Fibroblast of lung (primary cell): ENCODE data around the gene ZNF804A. TPM values are rescaled to one million over a fixed set of nuclear protein-coding genes. Genes with fewer than 3 reads are reported as not detected.

Experiments
- DNase-seq, 2 donors: peaks; one replicate each; pipeline versions ENCODE4 v3.0.0 to v3.0.0-alpha.2; 2010; ENCODE audit warnings: low read depth in 2 of 2
- H2AFZ ChIP-seq: 2 replicates; pipeline ENCODE4 v1.5.1; 2012; ENCODE audit warnings: low read length, control low read depth, inconsistent platforms
- H3K27ac ChIP-seq: 2 replicates; pipeline ENCODE4 v1.5.1; 2011; ENCODE audit warnings: low read length, control low read depth; ENCODE audit not compliant: insufficient read depth
- H3K27me3 ChIP-seq: 2 replicates; pipeline ENCODE4 v1.5.1; 2011; ENCODE audit warnings: mild to moderate bottlenecking, low read length; ENCODE audit not compliant: control insufficient read depth, insufficient read depth
- H3K36me3 ChIP-seq: 2 replicates; pipeline ENCODE4 v1.5.1; 2011; ENCODE audit warnings: low read length; ENCODE audit not compliant: control insufficient read depth, insufficient read depth
- H3K4me1 ChIP-seq: 2 replicates; pipeline ENCODE4 v1.5.1; 2011; ENCODE audit warnings: low read length; ENCODE audit not compliant: control insufficient read depth, insufficient read depth; ENCODE audit errors: extremely low read depth
- H3K4me2 ChIP-seq: 2 replicates; pipeline ENCODE4 v1.5.1; 2011; ENCODE audit warnings: low read length, control low read depth; ENCODE audit not compliant: insufficient read depth; ENCODE audit errors: extremely low read depth
- H3K4me3 ChIP-seq, 4 experiments: fragments of 200-600 bp in 1 of 4; sonication (generic) in 1 of 4; replicated peaks in 1 of 4; 2 replicates each; pipeline ENCODE4 v1.5.1; 2011 to 2016; ENCODE audit warnings: low read length in 4 of 4, low read depth in 3 of 4, mild to moderate bottlenecking in 3 of 4, control low read depth in 2 of 4, inconsistent platforms in 1 of 4, mixed read lengths in 1 of 4; ENCODE audit not compliant: insufficient read depth in 1 of 4; ENCODE audit errors: control extremely low read depth in 1 of 4
- H3K79me2 ChIP-seq: 2 replicates; pipeline ENCODE4 v1.5.1; 2012; ENCODE audit warnings: mild to moderate bottlenecking, low read length, inconsistent platforms; ENCODE audit not compliant: control insufficient read depth, insufficient read depth
- H3K9ac ChIP-seq: 2 replicates; pipeline ENCODE4 v1.5.1; 2011; ENCODE audit warnings: mild to moderate bottlenecking, low read length, control low read depth; ENCODE audit not compliant: insufficient read depth
- H3K9me3 ChIP-seq: 2 replicates; pipeline ENCODE4 v1.5.1; 2012; ENCODE audit warnings: low read depth, low read length; ENCODE audit not compliant: control insufficient read depth, insufficient read depth
- H4K20me1 ChIP-seq: 2 replicates; pipeline ENCODE4 v1.5.1; 2011; ENCODE audit warnings: low read length; ENCODE audit not compliant: control insufficient read depth, insufficient read depth; ENCODE audit errors: extremely low read depth
- CTCF ChIP-seq, 2 donors: IDR thresholded peaks in 1 of 2; conservative IDR thresholded peaks in 1 of 2; 1 replicate in 1 of 2; 2 replicates in 1 of 2; pipeline ENCODE4 v1.5.1; 2011 to 2012; ENCODE audit warnings: low read length in 2 of 2, control low read depth in 1 of 2, inconsistent platforms in 1 of 2, low read depth in 1 of 2, mild to moderate bottlenecking in 1 of 2
- EZH2 ChIP-seq: IDR thresholded peaks from 2 replicates; pipeline ENCODE4 v1.5.1; 2012; ENCODE audit warnings: low read length, control low read depth, mild to moderate bottlenecking; ENCODE audit errors: missing control alignments
- polyA plus RNA-seq, 2 donors: library from polyadenylated mRNA; depleted of rRNA in 1 of 2; stranded (reverse) in 1 of 2; unstranded in 1 of 2; fragments of >200 nt; gene quantifications; 2 replicates each; pipeline ENCODE4 v1.2.1, GENCODE V29; 2011 to 2012; ENCODE audit warnings: missing spikeins in 1 of 2
- total RNA-seq: library from RNA; depleted of rRNA; stranded (reverse); fragments of >200 nt; gene quantifications from 2 replicates; pipeline ENCODE4 v1.2.1, GENCODE V29; 2014

Gene ZNF804A
- total and polyA plus RNA-seq, 2 donors (not counting 1 experiment from before 2014, with no cell fraction given): 3.0 to 6.9 TPM

- Histone ChIP-seq H3K27me3 (no peaks in the 10 kb centered on the region), H4K20me1 (no peaks in the 10 kb centered on the region), H3K9me3 (no peaks in the 10 kb centered on the region), H3K27ac (no peak overlapping the region), H3K79me2 (no peaks in the 10 kb centered on the region), H3K9ac (no peak overlapping the region), H3K4me2 (no peak overlapping the region), H2AFZ (no peak overlapping the region), H3K4me1 (no peaks in the 10 kb centered on the region), H3K36me3 (no peaks in the 10 kb centered on the region), H3K4me3 (no peak overlapping the region)
- no peak for DNase-seq
- no peak for TF ChIP-seq EZH2
- no peak for TF ChIP-seq CTCF (conservative IDR thresholded peaks at IDR 0.05 in 1 of 2, IDR thresholded peaks at IDR 0.05 in 1 of 2; ENCODE audit: low read depth in 1 of 2, low read length in 2 of 2)
Observed at GRCh38 chr2:184698476-184698875, 100.1 kb downstream of the ZNF804A start.

- no peak for DNase-seq
- H3K4me2 ChIP-seq: no peak overlapping the region
- H3K9me3 ChIP-seq: no peaks in the 10 kb centered on the region
- no peak overlapping the region for H3K4me3 ChIP-seq
- no peak overlapping the region for H3K9ac ChIP-seq
- H2AFZ ChIP-seq: no peak overlapping the region
- H4K20me1 ChIP-seq: no peaks in the 10 kb centered on the region
- TF ChIP-seq CTCF (conservative IDR thresholded peaks at IDR 0.05 in 1 of 2, IDR thresholded peaks at IDR 0.05 in 1 of 2; ENCODE audit: low read depth in 1 of 2, low read length in 2 of 2) (no peak), EZH2 (no peak)
- H3K4me1 ChIP-seq: no peaks in the 10 kb centered on the region
- no peaks in the 10 kb centered on the region for H3K27me3 ChIP-seq
- no peaks in the 10 kb centered on the region for H3K36me3 ChIP-seq
- H3K27ac ChIP-seq: no peak overlapping the region
- H3K79me2 ChIP-seq: no peaks in the 10 kb centered on the region
Observed at GRCh38 chr2:184721881-184722280, 123.6 kb downstream of the ZNF804A start.

GRCh38 chr2:184727813-184728212, 129.5 kb downstream of the ZNF804A start:
- Histone ChIP-seq H3K9me3 (no peaks in the 10 kb centered on the region), H3K79me2 (no peaks in the 10 kb centered on the region), H4K20me1 (no peaks in the 10 kb centered on the region), H3K36me3 (no peaks in the 10 kb centered on the region), H3K9ac (no peak overlapping the region), H3K4me1 (no peaks in the 10 kb centered on the region), H3K27me3 (no peaks in the 10 kb centered on the region), H2AFZ (no peak overlapping the region), H3K27ac (no peak overlapping the region), H3K4me3 (no peak overlapping the region), H3K4me2 (no peak overlapping the region)
- TF ChIP-seq EZH2: no peak
- TF ChIP-seq CTCF (conservative IDR thresholded peaks at IDR 0.05 in 1 of 2, IDR thresholded peaks at IDR 0.05 in 1 of 2; ENCODE audit: low read depth in 1 of 2, low read length in 2 of 2): no peak
- no peak for DNase-seq
